CD14-positive monocyte (primary cell): Measurements from ENCODE around the gene C15orf62. TPM values are rescaled to one million over a fixed set of nuclear protein-coding genes. Genes with fewer than 3 reads are reported as not detected.
A peak's percentile ranks its signal among the peaks of the same experiment; 100 is the strongest.

Source experiments
- DNase-seq, 3 donors: peaks; one replicate each; pipeline ENCODE4 v3.0.0-alpha.2; 2011 to 2022
- H2AFZ ChIP-seq: 2 replicates; pipeline ENCODE4 v1.6.0; 2012; ENCODE audit warnings: mild to moderate bottlenecking, low read depth, low read length, inconsistent platforms; ENCODE audit not compliant: insufficient read depth, poor library complexity, severe bottlenecking
- H3K27ac ChIP-seq, 2 donors: 1 replicate in 1 of 2; 2 replicates in 1 of 2; pipeline ENCODE4 v1.5.1; 2012 to 2013; ENCODE audit warnings: low read length in 2 of 2, control low read depth in 1 of 2, inconsistent platforms in 1 of 2, low read depth in 1 of 2, mild to moderate bottlenecking in 1 of 2
- H3K27me3 ChIP-seq, 2 donors: one replicate each; pipeline versions ENCODE4 v1.6.0 to v1.6.1; 2011 to 2013; ENCODE audit warnings: low read length in 2 of 2; ENCODE audit not compliant: control insufficient read depth in 2 of 2, insufficient read depth in 2 of 2
- H3K36me3 ChIP-seq, 2 donors: replicated peaks in 1 of 2; 1 replicate in 1 of 2; 2 replicates in 1 of 2; pipeline versions ENCODE4 v1.5.1 to v1.6.1; 2012 to 2013; ENCODE audit warnings: low read length in 2 of 2, control low read depth in 1 of 2, inconsistent platforms in 1 of 2, mild to moderate bottlenecking in 1 of 2; ENCODE audit not compliant: insufficient read depth in 2 of 2, control insufficient read depth in 1 of 2
- H3K4me1 ChIP-seq, 2 donors: 1 replicate in 1 of 2; 2 replicates in 1 of 2; pipeline versions ENCODE4 v1.5.1 to v1.6.1; 2012 to 2013; ENCODE audit warnings: low read length in 2 of 2, control low read depth in 1 of 2, inconsistent platforms in 1 of 2, mild to moderate bottlenecking in 1 of 2, moderate library complexity in 1 of 2; ENCODE audit not compliant: insufficient read depth in 2 of 2, control insufficient read depth in 1 of 2
- H3K4me2 ChIP-seq: replicated peaks from 2 replicates; pipeline ENCODE3; 2012; ENCODE audit warnings: low read length, moderate library complexity, mild to moderate bottlenecking; ENCODE audit not compliant: poor library complexity, severe bottlenecking; ENCODE audit errors: extremely low read depth
- H3K4me3 ChIP-seq, 3 experiments: fragments of 200-600 bp in 1 of 3; sonication (generic) in 1 of 3; replicated peaks in 1 of 3; 1 replicate in 2 of 3; 2 replicates in 1 of 3; pipeline ENCODE4 v1.5.1; 2011 to 2013; ENCODE audit warnings: low read length in 3 of 3, mild to moderate bottlenecking in 3 of 3, control low read depth in 2 of 3, low read depth in 2 of 3, inconsistent platforms in 1 of 3, moderate library complexity in 1 of 3
- H3K79me2 ChIP-seq: 2 replicates; pipeline ENCODE4 v1.6.0; 2012; ENCODE audit warnings: mild to moderate bottlenecking, control low read depth, inconsistent platforms, low read length, moderate library complexity; ENCODE audit not compliant: insufficient read depth
- H3K9ac ChIP-seq: 2 replicates; pipeline ENCODE4 v1.6.0; 2017; ENCODE audit warnings: low read length, mild to moderate bottlenecking; ENCODE audit not compliant: insufficient read depth, poor library complexity, severe bottlenecking
- H3K9me3 ChIP-seq, 2 donors: replicated peaks in 1 of 2; 1 replicate in 1 of 2; 2 replicates in 1 of 2; pipeline versions ENCODE4 v1.5.1 to v1.6.1; 2012 to 2013; ENCODE audit warnings: low read length in 2 of 2, control low read depth in 1 of 2; ENCODE audit not compliant: control insufficient read depth in 1 of 2, insufficient read depth in 1 of 2
- H4K20me1 ChIP-seq: 2 replicates; pipeline ENCODE4 v1.6.0; 2012; ENCODE audit warnings: mild to moderate bottlenecking, low read length, control low read depth, moderate library complexity; ENCODE audit not compliant: insufficient read depth
- H3K27ac Mint-ChIP-seq, 7 donors: one replicate each; pipeline ENCODE4 v1.8.0; 2020; ENCODE audit warnings: mild to moderate bottlenecking in 7 of 7, mixed read lengths in 7 of 7, moderate library complexity in 6 of 7, inconsistent platforms in 2 of 7
- H3K27me3 Mint-ChIP-seq, 3 donors: one replicate each; pipeline ENCODE4 v1.8.0; 2021 to 2022; ENCODE audit warnings: low read depth in 3 of 3, mild to moderate bottlenecking in 3 of 3, mixed read lengths in 3 of 3, moderate library complexity in 3 of 3, inconsistent platforms in 1 of 3
- H3K36me3 Mint-ChIP-seq, 2 donors: one replicate each; pipeline ENCODE4 v1.8.0; 2020; ENCODE audit warnings: mixed read lengths in 2 of 2, inconsistent platforms in 1 of 2, mild to moderate bottlenecking in 1 of 2
- H3K4me1 Mint-ChIP-seq: one replicate; pipeline ENCODE4 v1.8.0; 2020; ENCODE audit warnings: mild to moderate bottlenecking, mixed read lengths
- H3K4me3 Mint-ChIP-seq, 2 donors: one replicate each; pipeline ENCODE4 v1.8.0; 2020; ENCODE audit warnings: mild to moderate bottlenecking in 2 of 2, mixed read lengths in 2 of 2, moderate library complexity in 1 of 2
- H3K9me3 Mint-ChIP-seq, 7 donors: one replicate each; pipeline ENCODE4 v1.8.0; 2020 to 2022; ENCODE audit warnings: mixed read lengths in 7 of 7, mild to moderate bottlenecking in 6 of 7, moderate library complexity in 6 of 7, inconsistent platforms in 2 of 7
- WGBS: methylation state at CpG from one replicate; pipeline ENCODE4 v1.1.5; 2013; ENCODE audit warnings: missing lambda C conversion rate; ENCODE audit not compliant: insufficient coverage; 5-methylcytosine and 5-hydroxymethylcytosine counted together
- intact Hi-C, 2 donors: fragments of 100-400 bp; cut with micrococcal nuclease; formaldehyde crosslinking; loops; one replicate each; pipeline versions ENCODE4 v1.15.0 to v1.15.1; 2023
- polyA plus RNA-seq, 3 donors: library from polyadenylated mRNA; depleted of rRNA in 1 of 3; unstranded in 2 of 3; stranded (reverse) in 1 of 3; fragments of 300-500 nt in 2 of 3; fragments of >200 nt in 1 of 3; fragmentation: Illumina TruSeq in 2 of 3; gene quantifications; 1 replicate in 2 of 3; 2 replicates in 1 of 3; pipeline ENCODE4 v1.2.3, GENCODE V29; 2012 to 2021
- TF ChIP-seq, protein P1 (sequence below): fragments of 200-600 bp; IDR thresholded peaks from one replicate; pipeline ENCODE4 v1.8.0; 2022; ENCODE audit warnings: antibody characterized with exemption, mild to moderate bottlenecking

Gene C15orf62
- polyA plus RNA-seq, 3 donors, result 0.23 to 0.25 TPM; not detected in 1

DNA sequence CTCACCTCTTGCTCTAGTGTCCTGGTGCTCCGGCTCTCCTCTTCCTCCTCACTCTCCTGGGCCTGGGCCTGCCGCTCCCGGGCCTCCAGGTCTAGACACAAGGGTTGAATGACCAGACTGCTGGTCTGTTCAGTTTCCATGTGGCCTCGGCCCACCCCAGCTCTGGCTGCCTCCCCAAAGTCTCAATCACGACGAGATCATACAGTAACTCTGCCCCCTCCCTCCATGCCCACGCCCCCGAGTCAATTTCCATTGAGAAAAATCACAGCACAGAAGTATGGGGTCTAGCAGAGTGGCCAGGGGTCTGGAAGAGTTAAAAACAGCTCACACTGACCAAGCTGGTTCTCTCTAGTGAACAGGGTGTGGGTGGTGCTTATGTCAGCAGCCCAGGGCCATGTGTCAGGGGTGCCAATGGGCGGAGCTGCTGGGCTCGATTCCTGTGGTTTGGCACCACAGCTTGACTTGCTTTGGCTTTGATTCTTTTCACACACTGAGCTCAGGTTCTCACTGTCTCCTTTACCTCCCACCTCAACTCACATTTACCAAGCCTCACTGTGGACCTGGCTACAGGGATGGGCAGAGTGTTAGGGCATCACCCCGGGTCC lies 6.9 kb downstream of the C15orf62 start:
- peaks cover 60 to 87% of the 10 kb centered on the region in 2 donors for H3K36me3 ChIP-seq

DNA sequence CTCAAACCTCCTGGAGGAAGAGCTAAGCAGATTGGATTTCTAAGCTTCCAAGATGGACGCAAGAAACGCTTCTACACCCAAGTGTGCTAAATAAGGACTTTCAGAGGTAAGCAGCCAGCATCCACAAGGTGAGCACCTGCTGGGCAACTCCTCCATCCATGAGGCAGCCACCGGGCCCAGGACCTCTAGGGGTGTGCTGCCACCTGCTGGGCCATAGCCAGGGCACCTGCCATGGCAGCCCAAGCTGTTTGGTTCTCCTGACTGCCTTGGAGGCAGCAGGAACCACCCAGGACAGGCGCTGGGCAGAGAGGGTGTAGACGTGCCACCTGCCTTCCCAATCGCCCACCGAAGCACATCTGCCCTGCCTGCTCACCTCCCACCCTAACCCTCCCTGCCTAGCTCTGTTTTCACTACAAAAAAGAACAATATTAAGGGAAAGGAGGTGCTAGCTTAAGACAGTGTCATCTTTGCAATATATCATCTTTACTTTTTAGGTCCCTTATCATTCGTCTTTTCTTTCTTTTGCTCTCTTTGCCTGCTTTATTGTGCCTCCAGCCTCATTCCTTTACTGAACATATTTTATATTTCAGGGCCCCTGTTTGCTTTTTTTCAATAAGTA lies 12.9 kb downstream of the C15orf62 start:
- Histone ChIP-seq H3K9me3 (no peaks in the 10 kb centered on the region), H3K79me2 (peaks cover 18% of the 10 kb centered on the region), H3K27me3 (no peaks in the 10 kb centered on the region), H3K9ac (no peak overlapping the region), H3K4me1 (peaks cover 11% of the 10 kb centered on the region in 2 donors), H3K4me3 (no peak overlapping the region), H3K4me2 (no peak overlapping the region), H2AFZ (no peak overlapping the region), H3K27ac (no peak overlapping the region), H3K36me3 (peaks cover 15 to 33% of the 10 kb centered on the region in 2 donors), H4K20me1 (peaks cover 54% of the 10 kb centered on the region)
- Mint-ChIP-seq H3K27me3 (peaks cover 0 to 11% (median 2%) of the 10 kb centered on the region in 3 donors), H3K36me3 (peaks cover 33 to 44% of the 10 kb centered on the region in 2 donors), H3K4me1 (peaks cover 14% of the 10 kb centered on the region), H3K9me3 (no peaks in the 10 kb centered on the region), H3K27ac (no peak overlapping the region), H3K4me3 (no peak overlapping the region)
- WGBS, result 57% methylated on average over 3 of the region's 8 CpGs
- TF ChIP-seq, protein P1, sequence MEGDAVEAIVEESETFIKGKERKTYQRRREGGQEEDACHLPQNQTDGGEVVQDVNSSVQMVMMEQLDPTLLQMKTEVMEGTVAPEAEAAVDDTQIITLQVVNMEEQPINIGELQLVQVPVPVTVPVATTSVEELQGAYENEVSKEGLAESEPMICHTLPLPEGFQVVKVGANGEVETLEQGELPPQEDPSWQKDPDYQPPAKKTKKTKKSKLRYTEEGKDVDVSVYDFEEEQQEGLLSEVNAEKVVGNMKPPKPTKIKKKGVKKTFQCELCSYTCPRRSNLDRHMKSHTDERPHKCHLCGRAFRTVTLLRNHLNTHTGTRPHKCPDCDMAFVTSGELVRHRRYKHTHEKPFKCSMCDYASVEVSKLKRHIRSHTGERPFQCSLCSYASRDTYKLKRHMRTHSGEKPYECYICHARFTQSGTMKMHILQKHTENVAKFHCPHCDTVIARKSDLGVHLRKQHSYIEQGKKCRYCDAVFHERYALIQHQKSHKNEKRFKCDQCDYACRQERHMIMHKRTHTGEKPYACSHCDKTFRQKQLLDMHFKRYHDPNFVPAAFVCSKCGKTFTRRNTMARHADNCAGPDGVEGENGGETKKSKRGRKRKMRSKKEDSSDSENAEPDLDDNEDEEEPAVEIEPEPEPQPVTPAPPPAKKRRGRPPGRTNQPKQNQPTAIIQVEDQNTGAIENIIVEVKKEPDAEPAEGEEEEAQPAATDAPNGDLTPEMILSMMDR, result peak; percentile 79
- intact Hi-C loops, result loop anchor here (5.0 to 10.0 kb wide), 3 partner anchors 35 to 105 kb away; no protein-coding TSS in a partner anchor
- peak; percentile 34 to 68 (median 61) for DNase-seq

More for the DNA sequence above, 6.9 kb downstream of the C15orf62 start:
- peaks cover 69 to 81% of the 10 kb centered on the region in 2 donors for H3K36me3 Mint-ChIP-seq
- intact Hi-C loops, result no loop called here
- no peaks in the 10 kb centered on the region for H3K9me3 Mint-ChIP-seq
- Histone ChIP-seq H3K4me3 (no peak overlapping the region), H3K79me2 (no peaks in the 10 kb centered on the region), H2AFZ (no peak overlapping the region), H3K9me3 (no peaks in the 10 kb centered on the region), H4K20me1 (peaks cover 5% of the 10 kb centered on the region), H3K4me1 (no peaks in the 10 kb centered on the region), H3K27ac (no peak overlapping the region), H3K4me2 (no peak overlapping the region), H3K27me3 (no peaks in the 10 kb centered on the region), H3K9ac (no peak overlapping the region)
- DNase-seq, result no peak
- no peaks in the 10 kb centered on the region for H3K4me1 Mint-ChIP-seq
- no peaks in the 10 kb centered on the region for H3K27me3 Mint-ChIP-seq
- TF ChIP-seq, protein P1, result no peak
- peak overlapping the region in 1 of 7 donors; percentile 32 for H3K27ac Mint-ChIP-seq
- WGBS, result 88% methylated on average over 5 of the region's 11 CpGs
- H3K4me3 Mint-ChIP-seq, result no peak overlapping the region
